ENCODE measurements around the gene LTBP1.

DNA sequence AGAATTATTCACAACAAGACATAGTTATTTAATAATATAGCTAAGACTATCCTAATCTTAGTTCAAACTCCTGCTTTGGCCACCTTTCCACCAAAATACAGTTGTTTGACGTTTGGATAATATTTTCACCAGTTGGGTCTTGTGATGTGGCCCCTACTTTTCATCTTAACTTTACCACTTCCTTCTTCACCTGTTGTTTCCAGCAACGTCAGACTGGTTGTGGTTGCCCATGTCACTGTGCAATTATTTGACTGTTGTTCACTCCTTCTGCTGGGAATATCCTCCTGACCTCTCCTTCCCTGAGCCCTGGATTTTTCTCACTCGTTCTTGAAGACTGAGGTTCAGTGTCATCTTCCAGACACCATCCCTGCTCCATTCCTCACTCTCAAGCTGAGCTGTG lies 397.5 kb downstream of the LTBP1 start:
- TF ChIP-seq, protein P1, sequence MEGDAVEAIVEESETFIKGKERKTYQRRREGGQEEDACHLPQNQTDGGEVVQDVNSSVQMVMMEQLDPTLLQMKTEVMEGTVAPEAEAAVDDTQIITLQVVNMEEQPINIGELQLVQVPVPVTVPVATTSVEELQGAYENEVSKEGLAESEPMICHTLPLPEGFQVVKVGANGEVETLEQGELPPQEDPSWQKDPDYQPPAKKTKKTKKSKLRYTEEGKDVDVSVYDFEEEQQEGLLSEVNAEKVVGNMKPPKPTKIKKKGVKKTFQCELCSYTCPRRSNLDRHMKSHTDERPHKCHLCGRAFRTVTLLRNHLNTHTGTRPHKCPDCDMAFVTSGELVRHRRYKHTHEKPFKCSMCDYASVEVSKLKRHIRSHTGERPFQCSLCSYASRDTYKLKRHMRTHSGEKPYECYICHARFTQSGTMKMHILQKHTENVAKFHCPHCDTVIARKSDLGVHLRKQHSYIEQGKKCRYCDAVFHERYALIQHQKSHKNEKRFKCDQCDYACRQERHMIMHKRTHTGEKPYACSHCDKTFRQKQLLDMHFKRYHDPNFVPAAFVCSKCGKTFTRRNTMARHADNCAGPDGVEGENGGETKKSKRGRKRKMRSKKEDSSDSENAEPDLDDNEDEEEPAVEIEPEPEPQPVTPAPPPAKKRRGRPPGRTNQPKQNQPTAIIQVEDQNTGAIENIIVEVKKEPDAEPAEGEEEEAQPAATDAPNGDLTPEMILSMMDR (IDR thresholded peaks at IDR 0.05), result no peak
- TF ChIP-seq POLR2A (IDR thresholded peaks at IDR 0.05) (no peak), POLR2AphosphoS5 (IDR thresholded peaks at IDR 0.05) (no peak)

All from breast epithelium (tissue), 3 donors.